Neural progenitor cell (in vitro differentiated cells): ENCODE measurements around the gene ROBO2. TPM values are rescaled to one million over a fixed set of nuclear protein-coding genes. Genes with fewer than 3 reads are reported as not detected.
A peak's percentile ranks its signal among the peaks of the same experiment; 100 is the strongest.

Source experiments
- DNase-seq: peaks from one replicate; pipeline ENCODE4 v3.0.0-alpha.2; 2016; ENCODE audit warnings: low spot score
- H2AFZ ChIP-seq: fragments of 200-600 bp; sonication (generic); replicated peaks from 2 replicates; pipeline ENCODE4 v1.6.1; 2016; ENCODE audit warnings: antibody characterized with exemption
- H3F3A ChIP-seq: fragments of 200-600 bp; sonication (generic); 2 replicates; pipeline ENCODE4 v1.6.1; 2016; ENCODE audit warnings: antibody characterized with exemption, low read depth
- H3K27ac ChIP-seq: fragments of 200-600 bp; sonication (generic); 2 replicates; pipeline ENCODE4 v1.5.1; 2016; ENCODE audit warnings: mild to moderate bottlenecking
- H3K27me3 ChIP-seq: fragments of 200-600 bp; sonication (generic); 2 replicates; pipeline ENCODE4 v1.6.1; 2016; ENCODE audit warnings: mild to moderate bottlenecking, moderate library complexity
- H3K36me3 ChIP-seq: fragments of 200-600 bp; sonication (generic); 2 replicates; pipeline ENCODE4 v1.5.1; 2016
- H3K4me1 ChIP-seq: fragments of 200-600 bp; sonication (generic); 2 replicates; pipeline ENCODE4 v1.6.1; 2016; ENCODE audit warnings: mixed run types
- H3K4me2 ChIP-seq: fragments of 200-600 bp; sonication (generic); 2 replicates; pipeline ENCODE4 v1.6.1; 2016
- H3K4me3 ChIP-seq: fragments of 200-600 bp; sonication (generic); 2 replicates; pipeline ENCODE4 v1.5.1; 2016
- H3K79me2 ChIP-seq: fragments of 200-600 bp; sonication (generic); 2 replicates; pipeline ENCODE4 v1.6.1; 2016; ENCODE audit warnings: low read depth
- H3K9ac ChIP-seq: fragments of 200-600 bp; sonication (generic); 2 replicates; pipeline ENCODE4 v1.6.1; 2016
- H3K9me3 ChIP-seq: fragments of 200-600 bp; sonication (generic); 2 replicates; pipeline ENCODE4 v1.5.1; 2016; ENCODE audit warnings: low read depth
- H4K20me1 ChIP-seq: fragments of 200-600 bp; sonication (generic); 2 replicates; pipeline ENCODE4 v1.6.1; 2016; ENCODE audit warnings: low read depth
- H3K27ac Mint-ChIP-seq: 3 replicates; pipeline ENCODE4 v1.8.0; 2021; ENCODE audit warnings: mixed read lengths
- H3K27me3 Mint-ChIP-seq: 2 replicates; pipeline ENCODE4 v1.8.0; 2022; ENCODE audit warnings: low read depth, mild to moderate bottlenecking, inconsistent platforms, moderate library complexity, mixed read lengths; ENCODE audit not compliant: insufficient read depth
- H3K36me3 Mint-ChIP-seq: 3 replicates; pipeline ENCODE4 v1.8.0; 2021; ENCODE audit warnings: mixed read lengths
- H3K4me1 Mint-ChIP-seq: 3 replicates; pipeline ENCODE4 v1.8.0; 2021; ENCODE audit warnings: mixed read lengths
- H3K4me3 Mint-ChIP-seq: 3 replicates; pipeline ENCODE4 v1.8.0; 2021; ENCODE audit warnings: mild to moderate bottlenecking, moderate library complexity, mixed read lengths
- H3K9me3 Mint-ChIP-seq: 3 replicates; pipeline ENCODE4 v1.8.0; 2020; ENCODE audit warnings: mixed read lengths
- CTCF ChIP-seq: fragments of 200-600 bp; sonication (generic); IDR thresholded peaks from 2 replicates; pipeline ENCODE4 v1.5.1; 2017; ENCODE audit warnings: antibody characterized with exemption, mild to moderate bottlenecking
- EZH2 ChIP-seq: fragments of 200-600 bp; sonication (generic); IDR thresholded peaks from 2 replicates; pipeline ENCODE4 v1.6.1; 2017; ENCODE audit warnings: antibody characterized with exemption, mild to moderate bottlenecking, moderate library complexity
- EZH2phosphoT487 ChIP-seq: fragments of 200-600 bp; sonication (generic); IDR thresholded peaks from 2 replicates; pipeline ENCODE4 v1.6.1; 2017; ENCODE audit warnings: antibody characterized with exemption
- total RNA-seq: library from RNA; depleted of rRNA; stranded (reverse); fragments of >200 nt; gene quantifications from 2 replicates; pipeline ENCODE4 v1.2.3, GENCODE V29; 2015; ENCODE audit warnings: low replicate concordance

Gene ROBO2
- total RNA-seq, 1 donor from 2014 or later, result 15.0 TPM

GRCh38 chr3:77464111-77464688, 424.3 kb downstream of the ROBO2 start:
- Histone ChIP-seq H3K9me3 (no peaks in the 10 kb centered on the region), H3F3A (no peaks in the 10 kb centered on the region), H3K36me3 (no peaks in the 10 kb centered on the region), H3K9ac (no peak overlapping the region), H3K4me3 (no peak overlapping the region), H3K79me2 (no peaks in the 10 kb centered on the region), H3K4me1 (no peaks in the 10 kb centered on the region), H2AFZ (no peak overlapping the region), H3K27me3 (no peaks in the 10 kb centered on the region), H3K27ac (no peak overlapping the region), H4K20me1 (no peaks in the 10 kb centered on the region), H3K4me2 (no peak overlapping the region)
- H3K9me3 Mint-ChIP-seq, result peaks cover 4% of the 10 kb centered on the region
- H3K27ac Mint-ChIP-seq, result no peak overlapping the region
- H3K4me3 Mint-ChIP-seq, result no peak overlapping the region
- H3K36me3 Mint-ChIP-seq, result peaks cover 1% of the 10 kb centered on the region
- H3K27me3 Mint-ChIP-seq, result peaks cover 8% of the 10 kb centered on the region
- DNase-seq, result no peak
- peaks cover 30% of the 10 kb centered on the region for H3K4me1 Mint-ChIP-seq
- no peak for TF ChIP-seq EZH2phosphoT487
- no peak for TF ChIP-seq EZH2
- no peak for TF ChIP-seq CTCF

GRCh38 chr3:77466562-77467115, 426.7 kb downstream of the ROBO2 start:
- DNase-seq, result no peak

GRCh38 chr3:77467702-77468625, 428.1 kb downstream of the ROBO2 start:
- Histone ChIP-seq H3K9me3 (no peaks in the 10 kb centered on the region), H3K27ac (no peak overlapping the region), H3K4me2 (no peak overlapping the region), H3K27me3 (no peaks in the 10 kb centered on the region), H3K79me2 (no peaks in the 10 kb centered on the region), H3K4me1 (no peaks in the 10 kb centered on the region), H3K4me3 (no peak overlapping the region), H3K9ac (no peak overlapping the region), H4K20me1 (no peaks in the 10 kb centered on the region), H3K36me3 (no peaks in the 10 kb centered on the region), H3F3A (no peaks in the 10 kb centered on the region), H2AFZ (no peak overlapping the region)
- no peak overlapping the region for H3K4me3 Mint-ChIP-seq
- no peak overlapping the region for H3K27ac Mint-ChIP-seq
- H3K9me3 Mint-ChIP-seq, result peaks cover 5% of the 10 kb centered on the region
- peaks cover 8% of the 10 kb centered on the region for H3K27me3 Mint-ChIP-seq
- DNase-seq, result no peak
- H3K36me3 Mint-ChIP-seq, result peaks cover 9% of the 10 kb centered on the region
- H3K4me1 Mint-ChIP-seq, result peaks cover 30% of the 10 kb centered on the region
- TF ChIP-seq EZH2 (no peak), CTCF (no peak), EZH2phosphoT487 (no peak)

More at GRCh38 chr3:77466562-77467115, 426.7 kb downstream of the ROBO2 start:
- Histone ChIP-seq H3K79me2 (no peaks in the 10 kb centered on the region), H3K4me1 (no peaks in the 10 kb centered on the region), H3K4me2 (no peak overlapping the region), H3K27me3 (no peaks in the 10 kb centered on the region), H3K36me3 (no peaks in the 10 kb centered on the region), H3F3A (no peaks in the 10 kb centered on the region), H3K9me3 (no peaks in the 10 kb centered on the region), H4K20me1 (no peaks in the 10 kb centered on the region), H3K27ac (no peak overlapping the region), H2AFZ (no peak overlapping the region), H3K9ac (no peak overlapping the region), H3K4me3 (no peak overlapping the region)
- no peak for TF ChIP-seq EZH2phosphoT487
- no peak for TF ChIP-seq CTCF
- Mint-ChIP-seq H3K4me3 (no peak overlapping the region), H3K36me3 (peaks cover 4% of the 10 kb centered on the region), H3K27ac (peak overlapping the region; percentile 14), H3K4me1 (peaks cover 30% of the 10 kb centered on the region), H3K27me3 (peaks cover 8% of the 10 kb centered on the region), H3K9me3 (peaks cover 2% of the 10 kb centered on the region)
